Right cardiac atrium (tissue), 5 donors: ENCODE measurements around the gene IFT122. TPM values are rescaled to one million over a fixed set of nuclear protein-coding genes. Genes with fewer than 3 reads are reported as not detected.
A peak's percentile ranks its signal among the peaks of the same experiment; 100 is the strongest.

ENCODE experiments used
- ATAC-seq, 2 donors: fragments of 200-7000 bp; cut with Tn5 transposase; one replicate each; pipeline versions ENCODE4 v1.8.0 to v1.9.1; 2020; ENCODE audit warnings: moderate library complexity in 2 of 2, mild to moderate bottlenecking in 1 of 2
- DNase-seq, 3 donors: peaks; one replicate each; pipeline ENCODE4 v3.0.0-alpha.2; 2020
- H3K27ac ChIP-seq: one replicate; pipeline ENCODE4 v1.5.1; 2013; ENCODE audit warnings: mild to moderate bottlenecking, low read length, control low read depth, moderate library complexity
- H3K27me3 ChIP-seq: one replicate; pipeline ENCODE4 v1.6.1; 2013; ENCODE audit not compliant: control insufficient read depth, insufficient read depth
- H3K4me1 ChIP-seq: one replicate; pipeline ENCODE4 v1.6.1; 2013; ENCODE audit warnings: low read length; ENCODE audit not compliant: control insufficient read depth, insufficient read depth
- H3K4me3 ChIP-seq: one replicate; pipeline ENCODE4 v1.5.1; 2013; ENCODE audit warnings: low read length, control low read depth
- H3K9me3 ChIP-seq: one replicate; pipeline ENCODE4 v1.6.1; 2013; ENCODE audit warnings: low read length; ENCODE audit not compliant: control insufficient read depth
- WGBS: extraction: QIAGEN DNeasy Blood & Tissue Kit; methylation state at CpG from one replicate; pipeline ENCODE4 v1.1.7; 2013; 5-methylcytosine and 5-hydroxymethylcytosine counted together
- intact Hi-C, 4 donors: fragments of 100-400 bp; cut with DNase I; formaldehyde crosslinking; loops; one replicate each; pipeline versions ENCODE4 v1.11.0 to v1.14.0; 2022 to 2023
- polyA plus RNA-seq: library from polyadenylated mRNA; stranded (reverse); fragments of 200-250 nt; gene quantifications from one replicate; pipeline ENCODE4 v1.2.3, GENCODE V29; 2013
- total RNA-seq, 4 donors: library from RNA; stranded (reverse); fragmentation: NEBNext Ultra II Directional; extraction: Animal tissue kit (Norgen Biotek cat#: 25700); gene quantifications; one replicate each; pipeline ENCODE4 v1.2.1, GENCODE V29; 2021
- donor health status: healthy with polysubstance abuse.
- donor health status: DM: no; HTN: yes; CAD: no.
- donor health status: DM: no; HTN: no; CAD: no.
- donor health status: DM: no; HTN: yes; CAD: no; lungs with severe emphysema.
- donor health status: DM: yes; HTN: yes; CAD: no.

The IFT122 gene
- total and polyA plus RNA-seq, 5 donors = 17.7 to 46.4 (median 35.7) TPM

GRCh38 chr3:129518581-129518980 lies 78.6 kb downstream of the IFT122 start:
- Histone ChIP-seq H3K9me3 (no peaks in the 10 kb centered on the region), H3K27me3 (no peaks in the 10 kb centered on the region), H3K4me1 (no peaks in the 10 kb centered on the region), H3K27ac (no peak overlapping the region), H3K4me3 (no peak overlapping the region)
- intact Hi-C loops = no loop called here
- 96% methylated on average over 8 of the region's 8 CpGs for WGBS
- DNase-seq (peak in 1 of 3 donors; percentile 30), ATAC-seq (no peak)

GRCh38 chr3:129519449-129519848 lies 79.4 kb downstream of the IFT122 start:
- H3K4me1 ChIP-seq = no peaks in the 10 kb centered on the region
- intact Hi-C loops = no loop called here
- H3K4me3 ChIP-seq = no peak overlapping the region
- H3K9me3 ChIP-seq = no peaks in the 10 kb centered on the region
- H3K27ac ChIP-seq = no peak overlapping the region
- 97% methylated on average over 10 of the region's 10 CpGs for WGBS
- no peaks in the 10 kb centered on the region for H3K27me3 ChIP-seq
- no peak for ATAC-seq
- DNase-seq = no peak

DNA sequence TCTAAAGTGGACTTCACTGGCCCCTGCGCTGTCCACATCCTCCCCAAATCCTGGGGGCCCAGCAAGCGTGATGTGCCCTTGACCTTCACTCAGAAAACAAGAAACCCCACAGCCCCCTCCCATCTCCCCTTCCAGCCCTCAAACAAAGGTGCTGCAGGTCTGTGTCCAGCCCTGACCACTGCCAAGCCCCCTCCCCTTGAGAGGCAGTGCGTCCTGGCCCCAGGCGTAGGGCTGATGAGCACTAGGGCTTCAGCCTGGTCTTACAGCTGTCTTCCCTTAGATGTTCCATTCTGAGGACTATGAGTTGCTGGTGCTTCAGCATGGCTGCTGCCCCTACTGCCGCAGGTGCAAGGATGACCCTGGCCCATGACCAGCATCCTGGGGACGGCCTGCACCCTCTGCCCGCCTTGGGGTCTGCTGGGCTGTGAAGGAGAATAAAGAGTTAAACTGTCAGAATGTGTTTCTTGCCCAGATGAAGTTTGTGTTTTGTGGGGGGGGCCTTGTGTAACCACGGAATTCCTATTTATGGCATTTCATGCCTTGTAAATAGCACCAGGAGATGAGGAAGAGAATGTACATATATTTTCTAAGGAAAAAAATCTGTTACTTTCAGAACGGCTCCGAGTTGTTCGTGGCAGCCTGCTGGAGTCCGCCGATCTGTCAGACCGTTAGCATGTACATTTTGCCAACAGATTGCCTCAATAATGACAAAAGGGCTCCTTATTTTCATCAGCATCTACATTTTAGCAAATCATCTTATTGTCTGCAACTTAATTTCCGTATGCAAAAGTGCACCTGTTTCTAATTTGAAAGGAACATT lies 80.1 kb downstream of the IFT122 start:
- WGBS = 87% methylated on average over 15 of the region's 15 CpGs
- Histone ChIP-seq H3K4me1 (no peaks in the 10 kb centered on the region), H3K9me3 (no peaks in the 10 kb centered on the region), H3K27ac (no peak overlapping the region), H3K27me3 (no peaks in the 10 kb centered on the region), H3K4me3 (no peak overlapping the region)
- ATAC-seq (no peak), DNase-seq (peak in 1 of 3 donors; percentile 33)
- intact Hi-C loops = no loop called here

DNA sequence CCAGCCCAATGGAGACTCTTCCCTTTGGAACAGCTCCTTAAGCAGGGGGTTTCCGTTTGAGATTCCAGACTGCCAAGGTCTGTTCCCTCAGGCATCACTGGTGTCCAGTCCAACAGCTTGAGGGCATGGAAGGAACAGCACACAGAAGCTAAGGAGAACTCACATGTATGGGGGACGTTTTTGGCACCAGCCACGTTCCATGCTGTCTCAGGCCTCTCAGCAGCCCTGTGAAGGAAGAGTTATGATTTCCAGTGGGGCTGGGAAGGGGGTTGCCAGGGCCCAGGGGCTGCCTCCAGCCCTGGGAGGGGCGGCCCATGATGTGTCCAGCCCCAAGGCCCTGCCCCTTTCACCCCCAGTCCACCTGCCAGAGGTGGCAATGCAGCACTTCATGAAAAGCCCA lies 80.9 kb downstream of the IFT122 start:
- no peak for ATAC-seq
- Histone ChIP-seq H3K9me3 (no peaks in the 10 kb centered on the region), H3K27me3 (no peaks in the 10 kb centered on the region), H3K4me1 (no peaks in the 10 kb centered on the region), H3K27ac (no peak overlapping the region), H3K4me3 (no peak overlapping the region)
- intact Hi-C loops = no loop called here
- WGBS = 81% methylated on average over 4 of the region's 4 CpGs
- DNase-seq = peak in 1 of 3 donors; percentile 29

GRCh38 chr3:129521611-129522010 lies 81.6 kb downstream of the IFT122 start:
- 68% methylated on average over 8 of the region's 8 CpGs for WGBS
- Histone ChIP-seq H3K4me3 (no peak overlapping the region), H3K27me3 (no peaks in the 10 kb centered on the region), H3K27ac (no peak overlapping the region), H3K4me1 (no peaks in the 10 kb centered on the region), H3K9me3 (no peaks in the 10 kb centered on the region)
- intact Hi-C loops = no loop called here
- DNase-seq = peak in 2 of 3 donors; percentile 4 to 12
- no peak for ATAC-seq

DNA sequence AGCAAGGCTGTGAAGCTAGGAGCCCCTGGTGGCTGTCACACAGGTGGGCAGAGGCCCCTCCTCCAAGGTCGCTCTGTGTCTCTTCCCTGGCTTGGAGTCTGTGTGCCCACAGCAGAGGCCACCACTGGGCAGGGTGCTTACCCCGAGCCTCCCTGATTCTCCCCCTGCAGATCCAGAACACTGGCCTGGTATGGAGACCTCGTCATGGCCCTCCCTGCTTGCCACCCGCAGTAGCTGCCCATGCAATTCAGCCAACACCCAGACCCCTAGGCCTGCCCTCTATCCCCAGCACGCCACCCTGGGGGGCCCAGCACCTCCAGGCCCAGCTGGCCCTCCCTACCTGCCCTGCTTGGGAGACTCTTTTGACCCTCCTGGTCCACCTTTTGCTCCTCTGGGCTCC lies 82.9 kb downstream of the IFT122 start:
- intact Hi-C loops = no loop called here
- ATAC-seq (no peak), DNase-seq (peak in 2 of 3 donors; percentile 25 to 35)
- Histone ChIP-seq H3K4me3 (no peak overlapping the region), H3K4me1 (no peaks in the 10 kb centered on the region), H3K27me3 (no peaks in the 10 kb centered on the region), H3K9me3 (no peaks in the 10 kb centered on the region), H3K27ac (no peak overlapping the region)
- 94% methylated on average over 5 of the region's 5 CpGs for WGBS

- H3K27me3 ChIP-seq = no peaks in the 10 kb centered on the region
- WGBS = 93% methylated on average over 4 of the region's 4 CpGs
- no peak overlapping the region for H3K4me3 ChIP-seq
- no peaks in the 10 kb centered on the region for H3K9me3 ChIP-seq
- intact Hi-C loops = no loop called here
- ATAC-seq (no peak), DNase-seq (peak in 1 of 3 donors; percentile 14)
- no peak overlapping the region for H3K27ac ChIP-seq
- no peaks in the 10 kb centered on the region for H3K4me1 ChIP-seq
These were observed 84.1 kb downstream of the IFT122 start for GRCh38 chr3:129524081-129524480.

- Histone ChIP-seq H3K27ac (no peak overlapping the region), H3K27me3 (no peaks in the 10 kb centered on the region), H3K9me3 (no peaks in the 10 kb centered on the region), H3K4me1 (peaks cover 2% of the 10 kb centered on the region), H3K4me3 (no peak overlapping the region)
- 80% methylated on average over 8 of the region's 8 CpGs for WGBS
- ATAC-seq = no peak
- intact Hi-C loops = no loop called here
- DNase-seq = no peak
These were observed 85.4 kb downstream of the IFT122 start for GRCh38 chr3:129525341-129525968.

- Histone ChIP-seq H3K9me3 (no peaks in the 10 kb centered on the region), H3K4me3 (no peak overlapping the region), H3K4me1 (peaks cover 2% of the 10 kb centered on the region), H3K27me3 (no peaks in the 10 kb centered on the region), H3K27ac (no peak overlapping the region)
- ATAC-seq = no peak
- intact Hi-C loops = no loop called here
- DNase-seq = peak in 1 of 3 donors; percentile 10
- 84% methylated on average over 12 of the region's 12 CpGs for WGBS
These were observed 86.3 kb downstream of the IFT122 start for GRCh38 chr3:129526121-129526900.

DNA sequence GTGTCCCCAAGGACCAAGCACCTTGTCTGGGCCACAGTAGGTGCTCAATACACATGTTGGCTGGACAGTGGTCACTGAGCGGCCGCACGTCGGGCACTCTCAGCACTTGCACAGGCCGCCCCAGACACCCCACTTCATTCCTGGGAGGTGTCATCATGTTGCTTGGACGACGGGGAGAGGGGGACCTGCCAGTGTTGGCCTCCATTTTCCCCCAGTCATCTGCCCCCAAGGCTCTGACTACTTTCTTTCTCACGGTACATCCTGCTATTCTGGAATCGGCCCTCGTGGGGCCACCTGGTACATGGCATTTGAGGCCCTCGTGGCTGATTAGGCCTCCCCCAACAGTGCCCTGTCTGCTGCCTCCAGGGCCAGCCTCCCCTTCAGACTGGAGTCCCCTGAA lies 87.2 kb downstream of the IFT122 start:
- H3K27me3 ChIP-seq = no peaks in the 10 kb centered on the region
- no peak overlapping the region for H3K4me3 ChIP-seq
- ATAC-seq (no peak), DNase-seq (peak in 1 of 3 donors; percentile 21)
- no peak overlapping the region for H3K27ac ChIP-seq
- H3K9me3 ChIP-seq = no peaks in the 10 kb centered on the region
- peaks cover 2% of the 10 kb centered on the region for H3K4me1 ChIP-seq
- intact Hi-C loops = no loop called here
- 91% methylated on average over 11 of the region's 11 CpGs for WGBS

DNA sequence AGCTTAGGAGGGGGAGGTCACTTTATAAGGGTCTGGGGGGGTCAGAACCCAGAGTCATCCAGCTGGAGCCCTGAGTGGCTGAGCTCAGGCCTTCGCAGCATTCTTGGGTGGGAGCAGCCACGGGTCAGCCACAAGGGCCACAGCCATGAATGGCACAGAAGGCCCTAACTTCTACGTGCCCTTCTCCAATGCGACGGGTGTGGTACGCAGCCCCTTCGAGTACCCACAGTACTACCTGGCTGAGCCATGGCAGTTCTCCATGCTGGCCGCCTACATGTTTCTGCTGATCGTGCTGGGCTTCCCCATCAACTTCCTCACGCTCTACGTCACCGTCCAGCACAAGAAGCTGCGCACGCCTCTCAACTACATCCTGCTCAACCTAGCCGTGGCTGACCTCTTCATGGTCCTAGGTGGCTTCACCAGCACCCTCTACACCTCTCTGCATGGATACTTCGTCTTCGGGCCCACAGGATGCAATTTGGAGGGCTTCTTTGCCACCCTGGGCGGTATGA lies 88.6 kb downstream of the IFT122 start, which contains the start of gene RHO:
TSS of gene RHO (plus strand) at position 51 of the 512 bp plus-strand sequence. CDS start at position 146, 95 bp downstream.
- 93% methylated on average over 18 of the region's 18 CpGs for WGBS
- no peak within 1 kb of the TSS for H3K27ac ChIP-seq
- intact Hi-C loops = no loop called here

More for the DNA sequence above, 88.6 kb downstream of the IFT122 start, which contains the start of gene RHO:
- DNase-seq (peak in 1 of 3 donors; percentile 42), ATAC-seq (no peak)
- no peaks in the 10 kb centered on the region for H3K27me3 ChIP-seq
- H3K9me3 ChIP-seq = no peaks in the 10 kb centered on the region
- H3K4me1 ChIP-seq = peaks cover 2% of the 10 kb centered on the region
- H3K4me3 ChIP-seq = no peak within 1 kb of the TSS
